ENCODE measurements around the gene PTRHD1. TPM values are rescaled to one million over a fixed set of nuclear protein-coding genes. Genes with fewer than 3 reads are reported as not detected.

The PTRHD1 gene
- total and polyA plus RNA-seq, 2 of the 8 experiments (the other 6 are each of a cell fraction or from before 2014, with no cell fraction given) = 46.2 to 91.9 TPM

DNA sequence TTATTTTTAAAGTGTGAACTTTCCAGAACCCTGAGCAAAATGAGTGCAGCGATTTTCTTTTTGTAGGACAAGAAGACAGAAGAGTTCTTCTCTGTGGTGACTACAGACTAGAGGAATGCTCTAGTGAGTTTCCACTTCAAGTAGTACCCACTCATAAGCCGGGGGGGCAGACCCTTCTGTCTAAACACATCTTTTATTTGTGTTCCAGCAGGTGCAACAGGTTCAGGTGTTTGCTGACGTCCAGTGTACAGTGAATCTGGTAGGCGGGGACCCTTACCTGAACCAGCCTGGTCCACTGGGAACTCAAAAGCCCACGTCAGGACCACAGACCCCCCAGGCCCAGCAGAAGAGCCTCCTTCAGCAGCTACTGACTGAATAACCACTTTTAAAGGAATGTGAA lies 25.2 kb downstream of the PTRHD1 start:
- no peak overlapping the region for H3K56ac ChIP-seq (replicated peaks; ENCODE audit: insufficient read length, low read depth, low read length)
- 88% methylated on average over 5 of the region's 5 CpGs; no CpG with 5 or more reads in 1 of the 2 experiments for WGBS, 2 experiments (ENCODE audit: extremely low coverage in 1 of 2, insufficient coverage in 1 of 2, insufficient read length in 1 of 2, insufficient replicate concordance in 2 of 2, low coverage in 1 of 2, low lambda C conversion rate in 2 of 2, missing lambda C conversion rate in 1 of 2)
- no peak overlapping the region for H2BK120ac ChIP-seq (replicated peaks; ENCODE audit: low read depth, low read length)
- no peaks in the 10 kb centered on the region; a peak in 3 of 7 replicates for H3K4me1 ChIP-seq (replicated peaks in 1 of 4; ENCODE audit: control insufficient read depth in 3 of 4, insufficient read depth in 4 of 4, low read length in 3 of 4)
- no peak overlapping the region for H3K23ac ChIP-seq (ENCODE audit: insufficient read length)
- no peak overlapping the region for H3K4ac ChIP-seq (replicated peaks; ENCODE audit: insufficient read length, low read depth, low read length)
- H3K4me2 ChIP-seq (ENCODE audit: insufficient read depth in 1 of 2, low read depth in 2 of 2, low read length in 2 of 2) = no peak overlapping the region
- no peaks in the 10 kb centered on the region; the same call in 1 of the 2 replicates for H3K23me2 ChIP-seq (ENCODE audit: low read depth, low read length)
- H2BK20ac ChIP-seq (ENCODE audit: low read length) = no peak overlapping the region
- no peak overlapping the region for H2BK15ac ChIP-seq (ENCODE audit: low read length)
- no peaks in the 10 kb centered on the region for H3K79me2 ChIP-seq (ENCODE audit: control insufficient read depth in 1 of 2, insufficient read depth in 2 of 2, low read length in 2 of 2)
- POLR2A ChIA-PET (ENCODE audit: partially characterized antibody) = interaction anchor here (1.4 to 1.8 kb wide), 2 partner anchors 9 to 25 kb away, joined by 3 to 5 read pairs; partner anchors contain the start of genes CENPO and PTRHD1
- H3K79me1 ChIP-seq (ENCODE audit: low read depth, low read length) = no peaks in the 10 kb centered on the region
- FAIRE-seq (no peak), DNase-seq (ENCODE audit: low read depth in 1 of 2, low spot score in 2 of 2) (no peak)
- no peak overlapping the region for H4K5ac ChIP-seq (ENCODE audit: insufficient read length, low read depth, low read length)
- H3K9ac ChIP-seq (replicated peaks in 1 of 4; ENCODE audit: extremely low read depth in 1 of 4, low read depth in 3 of 4, low read length in 3 of 4) = no peak overlapping the region
- no peak overlapping the region for H2AFZ ChIP-seq (ENCODE audit: low read length)
- no peak overlapping the region for H2AK5ac ChIP-seq (ENCODE audit: low read depth, low read length)
- H3K27ac ChIP-seq (ENCODE audit: low read depth, low read length) = no peak overlapping the region
- no peaks in the 10 kb centered on the region for H3K9me3 ChIP-seq (ENCODE audit: insufficient read depth in 2 of 2, low read depth in 1 of 2, low read length in 1 of 2)
- no peak overlapping the region for H2BK5ac ChIP-seq (ENCODE audit: low read depth, low read length)
- H2BK12ac ChIP-seq (ENCODE audit: low read depth, low read length) = no peak overlapping the region
- H4K20me1 ChIP-seq (replicated peaks in 1 of 2; ENCODE audit: control insufficient read depth in 1 of 2, insufficient read depth in 2 of 2, low read length in 2 of 2) = no peaks in the 10 kb centered on the region
- CTCF ChIA-PET (ENCODE audit: partially characterized antibody) = interaction anchor here (1.1 kb wide), 1 partner anchor 16 kb away, joined by 3 read pairs; no protein-coding TSS in a partner anchor
- no peaks in the 10 kb centered on the region for H3K27me3 ChIP-seq (replicated peaks in 1 of 4; ENCODE audit: control insufficient read depth in 3 of 4, extremely low read depth in 1 of 4, insufficient read depth in 3 of 4, low read length in 3 of 4)
- no peak overlapping the region for H3K4me3 ChIP-seq (ENCODE audit: extremely low read depth in 1 of 4, insufficient read depth in 2 of 4, low read depth in 3 of 4, low read length in 4 of 4)
- H3K14ac ChIP-seq (ENCODE audit: insufficient read length) = no peak overlapping the region
- H3K18ac ChIP-seq (ENCODE audit: extremely low read depth, low read length) = no peak overlapping the region
- H4K91ac ChIP-seq (replicated peaks; ENCODE audit: insufficient read length, low read length) = no peak overlapping the region
- no peak overlapping the region for H4K8ac ChIP-seq (ENCODE audit: extremely low read depth, insufficient read depth, low read length)
- peaks cover 0 to 3% (median 0%) of the 10 kb centered on the region in 4 experiments; a peak in 1 of 8 replicates for H3K36me3 ChIP-seq (ENCODE audit: control insufficient read depth in 2 of 4, insufficient read depth in 4 of 4, low read length in 3 of 4)
- TF ChIP-seq TCF12 (IDR thresholded peaks at IDR 0.05; ENCODE audit: low read depth, low read length) = no peak
- TF ChIP-seq POU5F1 (IDR thresholded peaks at IDR 0.05; ENCODE audit: low read depth, low read length) = no peak
- no peak for TF ChIP-seq SP2 (IDR thresholded peaks at IDR 0.05; ENCODE audit: low read length)
- no peak for TF ChIP-seq SRF (IDR thresholded peaks at IDR 0.05; ENCODE audit: low read depth, low read length)
- TF ChIP-seq EGR1 (IDR thresholded peaks at IDR 0.05; ENCODE audit: borderline replicate concordance, low read depth, low read length) = no peak
- no peak for TF ChIP-seq SP4 (IDR thresholded peaks at IDR 0.05; ENCODE audit: low read length)
- no peak for TF ChIP-seq CHD2 (IDR thresholded peaks at IDR 0.05; ENCODE audit: low read length)
- TF ChIP-seq, protein P1, sequence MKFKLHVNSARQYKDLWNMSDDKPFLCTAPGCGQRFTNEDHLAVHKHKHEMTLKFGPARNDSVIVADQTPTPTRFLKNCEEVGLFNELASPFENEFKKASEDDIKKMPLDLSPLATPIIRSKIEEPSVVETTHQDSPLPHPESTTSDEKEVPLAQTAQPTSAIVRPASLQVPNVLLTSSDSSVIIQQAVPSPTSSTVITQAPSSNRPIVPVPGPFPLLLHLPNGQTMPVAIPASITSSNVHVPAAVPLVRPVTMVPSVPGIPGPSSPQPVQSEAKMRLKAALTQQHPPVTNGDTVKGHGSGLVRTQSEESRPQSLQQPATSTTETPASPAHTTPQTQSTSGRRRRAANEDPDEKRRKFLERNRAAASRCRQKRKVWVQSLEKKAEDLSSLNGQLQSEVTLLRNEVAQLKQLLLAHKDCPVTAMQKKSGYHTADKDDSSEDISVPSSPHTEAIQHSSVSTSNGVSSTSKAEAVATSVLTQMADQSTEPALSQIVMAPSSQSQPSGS (IDR thresholded peaks at IDR 0.05; ENCODE audit: low read length) = no peak
- no peak for TF ChIP-seq RAD21 (IDR thresholded peaks at IDR 0.05 in 1 of 2, conservative IDR thresholded peaks at IDR 0.05 in 1 of 2; ENCODE audit: low read depth in 2 of 2, low read length in 2 of 2)
- TF ChIP-seq CBX8 (IDR thresholded peaks at IDR 0.05; ENCODE audit: borderline replicate concordance, low read depth, low read length) = no peak
- TF ChIP-seq SIX5 (IDR thresholded peaks at IDR 0.05; ENCODE audit: low read depth, low read length) = no peak
- TF ChIP-seq FOSL1 (IDR thresholded peaks at IDR 0.05; ENCODE audit: insufficient read depth, low read depth, low read length) = no peak
- no peak for TF ChIP-seq JUND (IDR thresholded peaks at IDR 0.05; ENCODE audit: low read length)
- TF ChIP-seq KDM1A (IDR thresholded peaks at IDR 0.05; ENCODE audit: borderline replicate concordance, low read length) = no peak
